Neural cell (in vitro differentiated cells): ENCODE measurements around the gene ZCCHC24. TPM values are rescaled to one million over a fixed set of nuclear protein-coding genes. Genes with fewer than 3 reads are reported as not detected.

Experiments used
- H2AFZ ChIP-seq: fragments of 200-600, 300-800 bp; sonication (generic), shearing (Covaris generic); 2 replicates; pipeline ENCODE4 v1.6.0; 2014; ENCODE audit warnings: low read depth, mild to moderate bottlenecking, antibody characterized with exemption, low read length, moderate library complexity
- H3F3A ChIP-seq: fragments of 200-600 bp; shearing (Covaris generic); 2 replicates; pipeline ENCODE4 v1.6.1; 2016; ENCODE audit warnings: mild to moderate bottlenecking, moderate library complexity, mixed read lengths, antibody characterized with exemption, low read length; ENCODE audit not compliant: insufficient read depth, poor library complexity, severe bottlenecking
- H3K27ac ChIP-seq: fragments of 200-600, 300-800 bp; sonication (generic), shearing (Covaris generic); 2 replicates; pipeline ENCODE4 v1.5.1; 2014; ENCODE audit warnings: mild to moderate bottlenecking, low read length, moderate library complexity
- H3K27me3 ChIP-seq: fragments of 300-800, 200-600 bp; sonication (generic), shearing (Covaris generic); 2 replicates; pipeline ENCODE4 v1.6.0; 2014; ENCODE audit warnings: mild to moderate bottlenecking, low read depth, low read length, moderate library complexity; ENCODE audit not compliant: insufficient read depth
- H3K36me3 ChIP-seq: fragments of 300-800, 200-600 bp; sonication (generic), shearing (Covaris generic); 2 replicates; pipeline ENCODE4 v1.5.1; 2014; ENCODE audit warnings: mild to moderate bottlenecking, antibody characterized with exemption, low read length, moderate library complexity; ENCODE audit not compliant: insufficient read depth
- H3K4me2 ChIP-seq: fragments of 300-800, 200-600 bp; sonication (generic), shearing (Covaris generic); 2 replicates; pipeline ENCODE4 v1.6.0; 2014; ENCODE audit warnings: mild to moderate bottlenecking, low read length
- H3K4me3 ChIP-seq: fragments of 300-800, 200-600 bp; sonication (generic), shearing (Covaris generic); 2 replicates; pipeline ENCODE4 v1.5.1; 2014; ENCODE audit warnings: mild to moderate bottlenecking, low read length, moderate library complexity
- H3K79me2 ChIP-seq: fragments of 200-600 bp; shearing (Covaris generic); replicated peaks from 2 replicates; pipeline ENCODE4 v1.6.0; 2014; ENCODE audit warnings: mild to moderate bottlenecking, low read length, moderate library complexity; ENCODE audit not compliant: insufficient read depth
- H3K9ac ChIP-seq: fragments of 300-800, 200-600 bp; sonication (generic), shearing (Covaris generic); 2 replicates; pipeline ENCODE4 v1.6.1; 2016; ENCODE audit warnings: mild to moderate bottlenecking, low read length, mixed read lengths
- H3K9me2 ChIP-seq: fragments of 200-600 bp; shearing (Covaris generic); 2 replicates; pipeline ENCODE4 v1.6.1; 2016; ENCODE audit warnings: mild to moderate bottlenecking, low read length, mixed read lengths; ENCODE audit not compliant: insufficient read depth
- H3K9me3 ChIP-seq: fragments of 200-600, 300-800 bp; sonication (generic), shearing (Covaris generic); 2 replicates; pipeline ENCODE4 v1.6.1; 2016; ENCODE audit warnings: mild to moderate bottlenecking, mixed run types, low read length, moderate library complexity, mixed read lengths
- H4K20me1 ChIP-seq: fragments of 200-600 bp; shearing (Covaris generic); 2 replicates; pipeline ENCODE4 v1.6.1; 2016; ENCODE audit warnings: mild to moderate bottlenecking, mixed run types; ENCODE audit not compliant: insufficient read depth
- CTCF ChIP-seq: fragments of 450-650 bp; IDR thresholded peaks from 2 replicates; pipeline ENCODE4 v1.5.1; 2014; ENCODE audit warnings: antibody characterized with exemption, mild to moderate bottlenecking, moderate library complexity; ENCODE audit not compliant: poor library complexity, severe bottlenecking
- EP300 ChIP-seq: fragments of 450-650 bp; conservative IDR thresholded peaks from 2 replicates; pipeline ENCODE4 v1.6.1; 2014; ENCODE audit warnings: antibody characterized with exemption, mild to moderate bottlenecking, moderate library complexity; ENCODE audit not compliant: poor library complexity, severe bottlenecking
- EZH2 ChIP-seq: fragments of 200-600, 300-800 bp; shearing (Covaris generic), sonication (generic); IDR thresholded peaks from 2 replicates; pipeline ENCODE4 v1.6.1; 2014; ENCODE audit warnings: antibody characterized with exemption, low read length, borderline replicate concordance, mild to moderate bottlenecking; ENCODE audit not compliant: insufficient read depth, poor library complexity, severe bottlenecking
- MXI1 ChIP-seq: fragments of 450-650 bp; conservative IDR thresholded peaks from 2 replicates; pipeline ENCODE4 v1.6.1; 2014; ENCODE audit warnings: antibody characterized with exemption, mild to moderate bottlenecking; ENCODE audit not compliant: poor library complexity, severe bottlenecking
- POLR2AphosphoS5 ChIP-seq: IDR thresholded peaks from 2 replicates; pipeline ENCODE4 v1.6.1; 2012
- RAD21 ChIP-seq: fragments of 450-650 bp; conservative IDR thresholded peaks from 2 replicates; pipeline ENCODE4 v1.6.1; 2014; ENCODE audit warnings: antibody characterized with exemption, mild to moderate bottlenecking, moderate library complexity
- REST ChIP-seq: IDR thresholded peaks from 2 replicates; pipeline ENCODE4 v1.6.1; 2012; ENCODE audit warnings: borderline replicate concordance
- SMC3 ChIP-seq: fragments of 450-650 bp; conservative IDR thresholded peaks from 2 replicates; pipeline ENCODE4 v1.6.1; 2014; ENCODE audit warnings: antibody characterized with exemption, mild to moderate bottlenecking, moderate library complexity; ENCODE audit not compliant: poor library complexity
- TAF1 ChIP-seq: IDR thresholded peaks from 2 replicates; pipeline ENCODE4 v1.6.1; 2012; ENCODE audit warnings: low read depth
- polyA plus RNA-seq: library from polyadenylated mRNA; depleted of rRNA; stranded (reverse); fragments of >200 nt; gene quantifications from 2 replicates; pipeline ENCODE4 v1.2.3, GENCODE V29; 2014

ZCCHC24 gene
- polyA plus RNA-seq, 1 donor from 2014 or later: not detected

- Histone ChIP-seq H3K4me2 (no peak overlapping the region), H3K9ac (no peak overlapping the region), H4K20me1 (no peaks in the 10 kb centered on the region), H3K79me2 (no peaks in the 10 kb centered on the region), H3K9me3 (no peaks in the 10 kb centered on the region), H3K36me3 (no peaks in the 10 kb centered on the region), H2AFZ (no peak overlapping the region), H3K27ac (no peak overlapping the region), H3K4me3 (no peak overlapping the region), H3F3A (no peaks in the 10 kb centered on the region), H3K27me3 (no peaks in the 10 kb centered on the region), H3K9me2 (no peaks in the 10 kb centered on the region)
- no peak for TF ChIP-seq CTCF
- TF ChIP-seq REST: no peak
- no peak for TF ChIP-seq TAF1
- no peak for TF ChIP-seq MXI1
- no peak for TF ChIP-seq EZH2
Measured at GRCh38 chr10:79472951-79473350, 27.5 kb upstream of the ZCCHC24 start.

- Histone ChIP-seq H3K27ac (no peak overlapping the region), H3K9me2 (no peaks in the 10 kb centered on the region), H3K4me2 (no peak overlapping the region), H3F3A (no peaks in the 10 kb centered on the region), H3K79me2 (no peaks in the 10 kb centered on the region), H3K9ac (no peak overlapping the region), H3K4me3 (no peak overlapping the region), H3K36me3 (no peaks in the 10 kb centered on the region), H3K9me3 (no peaks in the 10 kb centered on the region), H2AFZ (no peak overlapping the region), H3K27me3 (no peaks in the 10 kb centered on the region), H4K20me1 (no peaks in the 10 kb centered on the region)
- TF ChIP-seq TAF1: no peak
Measured at GRCh38 chr10:79472449-79472848, 27.0 kb upstream of the ZCCHC24 start.

GRCh38 chr10:79471776-79472175 is 26.4 kb upstream of the ZCCHC24 start:
- H3K79me2 ChIP-seq: no peaks in the 10 kb centered on the region
- H3K4me2 ChIP-seq: no peak overlapping the region
- no peaks in the 10 kb centered on the region for H3K9me2 ChIP-seq
- no peak overlapping the region for H3K27ac ChIP-seq
- H3K9ac ChIP-seq: no peak overlapping the region
- no peaks in the 10 kb centered on the region for H3F3A ChIP-seq
- no peak overlapping the region for H3K4me3 ChIP-seq
- H2AFZ ChIP-seq: no peak overlapping the region
- no peaks in the 10 kb centered on the region for H4K20me1 ChIP-seq
- H3K36me3 ChIP-seq: no peaks in the 10 kb centered on the region
- H3K27me3 ChIP-seq: no peaks in the 10 kb centered on the region
- H3K9me3 ChIP-seq: no peaks in the 10 kb centered on the region
- TF ChIP-seq MXI1 (no peak), SMC3 (no peak), EZH2 (no peak), RAD21 (no peak), TAF1 (no peak), EP300 (no peak), CTCF (no peak), POLR2AphosphoS5 (no peak), REST (no peak)
